HL-60/S4 treated with retinoic acid at 250 ng/mL for 4 days and 3 days (cell line): Measurements from ENCODE around the gene MYCBP.

Experiments used
- in situ Hi-C: fragments of 300-500 bp; cut with MboI; formaldehyde crosslinking; loops from 2 replicates; pipeline ENCODE4 v1.7.0; 2022; ENCODE audit warnings: low sequenced_read_pairs

MYCBP gene

GRCh38 chr1:38870996-38871395 is 2.2 kb downstream of the MYCBP start:
- in situ Hi-C loops = no loop called here

- in situ Hi-C loops = no loop called here
Measured at GRCh38 chr1:38867208-38867607, 5.9 kb downstream of the MYCBP start.

- in situ Hi-C loops = no loop called here
Measured at GRCh38 chr1:38865112-38865715, 7.9 kb downstream of the MYCBP start.

GRCh38 chr1:38860454-38860795 is 12.7 kb downstream of the MYCBP start:
- in situ Hi-C loops = no loop called here

DNA sequence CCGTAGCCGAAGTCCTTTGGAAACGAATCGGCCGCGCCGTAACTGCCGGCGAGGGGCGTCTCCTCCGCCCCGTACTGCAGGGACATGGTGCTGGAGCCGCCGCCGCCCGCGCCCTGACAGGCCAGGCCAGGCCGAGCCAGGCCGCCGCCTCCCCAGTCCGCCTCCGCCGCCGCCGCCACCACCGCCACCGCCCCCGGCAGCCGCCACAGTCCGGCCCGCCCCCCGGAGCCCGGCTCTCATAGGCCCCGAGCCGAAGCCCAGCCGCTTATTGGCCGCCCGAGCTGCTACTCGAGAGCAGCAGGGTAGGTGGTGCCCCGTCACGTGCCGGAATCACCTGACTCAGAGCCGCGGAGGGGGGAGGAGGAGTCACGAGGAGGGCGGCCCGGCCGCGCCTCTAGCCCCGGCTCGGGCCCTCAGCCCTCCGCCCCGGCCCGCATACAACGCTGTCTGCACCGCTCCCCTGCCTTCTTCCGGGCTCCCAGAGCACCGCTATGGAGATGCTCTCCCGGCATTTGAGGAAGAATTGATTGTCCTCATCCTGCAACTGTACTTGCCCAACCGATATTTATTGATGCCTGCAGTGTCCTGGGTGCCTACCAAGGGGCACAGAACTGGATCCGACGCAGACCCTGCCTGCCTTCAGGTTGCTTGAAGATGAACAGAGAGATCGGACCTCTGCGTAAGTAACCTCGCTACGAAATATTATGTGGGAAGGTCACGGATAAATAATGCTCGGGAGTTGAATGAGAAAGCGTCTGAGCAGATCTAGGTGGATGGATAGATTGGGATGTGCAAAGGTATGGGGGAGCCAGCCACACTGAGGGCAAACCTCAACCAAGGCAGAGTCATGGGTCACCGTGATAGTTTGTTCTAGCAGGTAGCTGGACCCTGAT is 13.3 kb downstream of the MYCBP start, which contains the start of gene RRAGC:
Gene RRAGC (minus strand): TSS at position 212 of the 893 bp plus-strand sequence. CDS start 126 bp downstream, at position 86.
- in situ Hi-C loops = no loop called here

GRCh38 chr1:38858833-38859560 is 14.2 kb downstream of the MYCBP start:
- in situ Hi-C loops = no loop called here

DNA sequence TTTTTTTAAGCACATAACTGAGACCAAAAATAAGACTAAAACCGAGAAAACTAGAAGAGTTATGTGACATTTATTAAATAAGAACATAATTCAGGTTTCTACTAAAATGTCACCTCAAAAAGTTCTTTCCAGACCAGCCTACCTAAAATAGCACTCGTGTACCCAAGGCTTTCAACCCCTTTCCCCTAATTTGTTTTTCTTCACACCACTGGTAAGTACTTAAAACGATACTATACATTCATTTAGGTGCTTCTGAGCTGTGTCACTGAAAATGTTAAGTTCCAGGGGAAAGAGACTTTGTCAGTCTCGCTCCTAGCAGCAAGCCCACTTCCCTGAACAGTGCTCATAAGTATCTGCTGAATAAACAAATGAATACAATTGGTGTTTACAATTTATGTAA is 20.4 kb downstream of the MYCBP start:
- in situ Hi-C loops = no loop called here

DNA sequence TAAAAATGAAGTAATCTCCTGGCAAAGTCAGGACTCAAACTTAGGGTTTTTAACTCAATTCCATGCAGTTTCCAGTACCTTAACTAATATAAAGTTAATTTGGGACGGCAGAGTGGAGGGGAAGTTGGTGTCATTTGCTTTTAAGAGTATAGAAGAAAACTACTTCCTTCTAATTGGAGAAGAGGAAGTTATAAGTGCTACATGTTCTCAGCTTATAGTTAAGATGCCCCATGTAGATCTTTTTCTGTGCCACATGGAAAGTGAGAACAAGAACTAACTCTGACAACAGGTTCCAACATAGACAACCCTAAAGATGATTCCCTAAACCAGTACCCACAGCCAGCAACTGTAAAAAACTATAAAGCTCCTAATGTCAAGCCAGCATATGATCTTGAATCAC is 25.1 kb downstream of the MYCBP start:
- in situ Hi-C loops = loop anchor here (25.0 kb wide), 1 partner anchor 961 kb away; no protein-coding TSS in a partner anchor

GRCh38 chr1:38846210-38846609 is 26.9 kb downstream of the MYCBP start:
- in situ Hi-C loops = loop anchor here (25.0 kb wide), 1 partner anchor 959 kb away; no protein-coding TSS in a partner anchor

- in situ Hi-C loops = loop anchor here (25.0 kb wide), 1 partner anchor 958 kb away; no protein-coding TSS in a partner anchor
Measured at GRCh38 chr1:38845088-38845487, 28.1 kb downstream of the MYCBP start.

GRCh38 chr1:38840281-38840680 is 32.9 kb downstream of the MYCBP start:
- in situ Hi-C loops = loop anchor here (25.0 kb wide), 1 partner anchor 953 kb away; no protein-coding TSS in a partner anchor

DNA sequence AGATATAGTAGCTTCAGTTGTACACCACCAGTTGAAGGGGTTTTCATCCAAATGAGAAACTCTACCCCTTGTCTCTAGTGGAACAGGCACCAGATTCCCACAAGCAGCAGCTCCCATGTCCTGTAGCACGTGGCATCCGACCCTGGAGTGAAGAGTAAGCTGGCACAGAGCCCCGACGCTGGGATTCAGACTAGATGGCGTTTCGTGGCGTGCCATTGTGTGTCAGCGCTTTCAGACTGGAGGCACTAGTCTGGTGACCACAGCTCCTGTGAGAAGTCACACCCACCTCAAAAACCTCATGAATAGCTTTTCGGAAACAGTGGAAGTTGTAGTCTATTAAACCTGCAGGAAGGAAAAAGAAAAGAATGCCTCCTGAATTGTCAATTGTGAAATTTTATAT is 33.8 kb downstream of the MYCBP start:
- in situ Hi-C loops = loop anchor here (10.0 to 25.0 kb wide), 2 partner anchors 815 to 952 kb away; no protein-coding TSS in a partner anchor

DNA sequence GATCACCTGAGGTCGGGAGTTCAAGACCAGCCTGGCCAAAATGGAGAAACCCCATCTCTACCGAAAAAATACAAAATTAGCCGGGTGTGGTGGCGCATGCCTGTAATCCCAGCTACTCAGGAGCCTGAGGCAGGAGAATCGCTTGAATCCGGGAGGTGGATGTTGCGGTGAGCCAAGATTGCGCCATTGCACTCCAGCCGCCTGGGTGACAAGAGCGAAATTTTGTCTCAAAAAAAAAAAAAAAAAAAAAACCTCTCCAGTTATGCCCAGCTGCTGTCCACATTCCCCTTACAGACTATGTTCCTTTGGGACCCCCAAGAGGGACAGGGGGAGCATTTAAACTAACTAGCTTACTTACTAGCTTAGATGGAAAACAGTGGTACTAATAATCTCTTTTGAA is 36.8 kb downstream of the MYCBP start:
- in situ Hi-C loops = loop anchor here (10.0 to 25.0 kb wide), 2 partner anchors 812 to 949 kb away; no protein-coding TSS in a partner anchor

- in situ Hi-C loops = loop anchor here (10.0 to 25.0 kb wide), 2 partner anchors 810 to 948 kb away; no protein-coding TSS in a partner anchor
Measured at GRCh38 chr1:38834937-38835827, 38.0 kb downstream of the MYCBP start.

GRCh38 chr1:38834221-38834782 is 38.8 kb downstream of the MYCBP start:
- in situ Hi-C loops = loop anchor here (10.0 to 25.0 kb wide), 2 partner anchors 810 to 947 kb away; no protein-coding TSS in a partner anchor

DNA sequence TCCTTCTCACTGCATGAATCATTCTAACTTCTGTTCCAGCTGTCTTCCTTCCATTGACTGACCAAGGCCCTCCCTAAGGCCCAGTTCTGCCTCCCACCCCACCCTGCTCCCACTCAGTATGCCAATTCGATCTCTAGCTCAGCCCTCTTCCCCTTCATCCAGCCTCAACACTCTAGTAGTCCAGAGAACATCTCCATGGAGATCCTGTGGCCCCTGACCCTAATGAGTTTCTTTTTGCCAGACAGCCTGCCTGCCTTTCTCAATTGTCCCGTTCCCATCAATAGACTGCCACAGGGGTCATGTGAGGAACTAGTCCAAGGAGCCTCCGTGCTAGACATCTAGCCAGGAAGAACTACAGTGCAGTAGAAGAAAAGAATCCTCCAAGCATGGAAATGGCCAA is 40.0 kb downstream of the MYCBP start:
- in situ Hi-C loops = loop anchor here (10.0 to 25.0 kb wide), 2 partner anchors 808 to 946 kb away; no protein-coding TSS in a partner anchor

DNA sequence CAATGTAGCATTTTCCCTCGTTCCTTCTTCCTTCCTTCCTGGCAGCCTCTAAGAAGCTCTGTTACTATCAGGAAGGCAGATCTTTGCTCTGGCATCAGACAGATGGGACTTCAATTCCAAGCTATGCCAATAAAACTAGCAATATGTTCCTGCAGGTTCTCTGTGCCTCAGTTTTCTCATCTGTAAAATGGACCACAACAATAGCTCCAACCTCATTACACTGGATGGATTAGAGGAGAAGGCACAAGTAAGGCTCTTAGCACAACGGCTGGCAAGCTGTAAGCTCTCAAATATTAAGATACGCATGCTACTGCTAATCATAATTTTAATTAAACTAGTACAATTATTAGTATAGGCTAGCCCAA is 40.8 kb downstream of the MYCBP start:
- in situ Hi-C loops = loop anchor here (10.0 to 25.0 kb wide), 2 partner anchors 808 to 945 kb away; no protein-coding TSS in a partner anchor

DNA sequence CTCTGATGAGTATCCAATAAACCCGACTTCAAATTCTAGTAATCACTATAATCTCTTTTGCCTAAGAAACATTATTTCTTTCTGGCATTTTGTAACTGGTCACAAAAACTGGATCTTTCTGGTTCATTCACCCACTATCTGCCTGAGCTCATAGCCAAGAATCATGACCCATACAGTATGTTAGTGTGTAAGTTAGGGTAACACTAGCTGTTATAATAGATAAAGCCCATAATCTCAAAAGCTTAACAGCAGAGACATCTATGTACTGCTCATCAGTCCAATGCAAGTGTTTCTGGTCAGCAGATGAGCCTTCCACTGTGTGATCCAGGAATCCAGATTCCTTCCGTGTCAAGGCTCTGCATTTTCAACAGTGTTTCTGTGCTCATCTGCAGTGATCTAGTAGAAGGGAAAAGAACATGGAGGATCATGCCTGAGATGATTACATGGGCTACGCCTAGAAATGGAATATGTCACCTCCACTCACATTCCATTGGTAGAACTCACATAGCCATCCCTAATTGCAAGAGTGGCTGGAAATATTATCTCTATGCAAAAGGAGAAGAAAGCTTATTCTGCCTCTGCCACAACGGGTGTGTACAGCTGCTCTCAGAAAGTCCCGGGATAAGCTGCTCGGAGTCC is 41.3 kb downstream of the MYCBP start:
- in situ Hi-C loops = loop anchor here (10.0 to 25.0 kb wide), 2 partner anchors 807 to 945 kb away; no protein-coding TSS in a partner anchor

DNA sequence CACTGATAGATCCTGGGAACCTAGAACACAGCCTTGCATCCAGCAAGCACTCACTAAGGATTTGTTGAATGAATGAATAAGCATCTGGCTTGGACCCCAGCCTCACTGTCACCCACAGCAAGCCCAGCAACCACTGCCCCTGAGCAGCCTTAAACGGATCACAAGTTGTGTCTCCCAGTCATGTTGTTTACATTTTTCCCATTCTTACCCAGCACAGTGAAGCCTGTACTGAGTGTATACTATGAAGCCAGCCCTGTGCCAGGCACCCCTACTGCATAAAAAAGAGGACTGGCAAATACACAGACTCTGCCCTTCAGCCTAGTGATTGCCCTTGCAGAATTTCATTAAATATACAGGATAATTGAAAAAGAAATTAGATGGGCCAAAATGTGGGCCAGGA is 43.8 kb downstream of the MYCBP start:
- in situ Hi-C loops = loop anchor here (25.0 kb wide), 1 partner anchor 942 kb away; no protein-coding TSS in a partner anchor
